Caki2 (cell line): ENCODE data around the gene CD19. TPM values are rescaled to one million over a fixed set of nuclear protein-coding genes. Genes with fewer than 3 reads are reported as not detected.
A peak's percentile ranks its signal among the peaks of the same experiment; 100 is the strongest.
"Not testable (repeated sequence)": the region's sequence is repeated elsewhere in the genome, so short reads cannot be mapped to it uniquely, and the experiment has no call there.

Experiments used
- DNase-seq: peaks from one replicate; pipeline ENCODE4 v3.0.0-alpha.2; 2015; ENCODE audit warnings: low read depth
- in situ Hi-C: cut with HindIII; loops from 2 replicates; pipeline ENCODE4 v1.10.0; 2016; ENCODE audit warnings: low sequenced_read_pairs, low pct_unique_long_range_greater_than_20kb, mixed read lengths
- total RNA-seq: library from RNA; depleted of rRNA; stranded (reverse); fragments of >200 nt; shearing (Covaris generic); gene quantifications from 2 replicates; pipeline ENCODE4 v1.2.3, GENCODE V29; 2014; ENCODE audit warnings: low replicate concordance

CD19 gene
- total RNA-seq, 1 experiment from 2014 or later: 0.37 TPM

DNA sequence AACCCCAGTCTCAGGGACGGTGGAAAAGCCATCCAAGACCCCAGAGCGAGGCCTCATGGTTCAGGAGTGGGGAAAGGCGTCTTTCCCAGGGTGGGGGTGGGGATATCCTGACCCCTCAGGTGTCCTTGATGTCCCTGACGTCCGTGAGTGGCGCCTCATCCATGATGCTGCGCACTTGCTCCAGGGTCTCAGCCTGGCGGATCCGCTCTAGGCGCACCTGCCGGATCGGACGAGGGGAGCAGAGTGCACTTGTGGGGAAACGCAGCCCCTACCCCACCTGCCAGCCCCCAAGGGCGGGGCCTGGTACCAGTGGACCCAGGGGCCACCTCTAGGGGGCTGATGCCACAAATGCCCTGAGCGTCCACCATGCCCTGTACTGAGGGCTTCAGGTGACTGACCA, 26.9 kb upstream of the CD19 start:
- in situ Hi-C loops: no loop called here
- no peak for DNase-seq

DNA sequence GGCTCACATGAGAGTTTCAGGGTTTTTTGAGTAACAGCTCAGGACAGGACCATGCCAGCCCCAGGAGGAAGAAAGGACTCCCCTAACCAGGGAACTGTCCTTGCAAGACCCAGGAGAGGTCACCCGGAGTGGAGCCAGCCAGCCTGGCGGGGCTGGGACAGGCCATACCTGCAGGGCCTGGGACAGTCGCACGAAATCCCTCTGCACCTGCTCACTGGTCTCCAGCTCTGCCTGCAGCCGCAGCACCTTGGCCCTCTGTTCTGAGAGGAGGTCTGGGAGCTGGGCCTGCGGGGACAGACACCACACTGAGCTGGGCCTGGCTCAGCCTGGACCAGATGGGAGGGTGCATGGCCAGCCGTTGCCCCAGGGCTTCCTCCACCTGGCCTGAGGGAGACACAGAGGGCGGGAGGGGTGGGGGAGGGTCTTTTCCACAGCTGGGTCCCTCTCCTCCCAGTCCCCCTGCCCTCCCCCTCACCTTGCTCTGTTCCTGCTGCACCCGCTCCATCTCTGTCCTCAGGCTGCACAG, 26.5 kb upstream of the CD19 start:
- in situ Hi-C loops: no loop called here
- DNase-seq: no peak

DNA sequence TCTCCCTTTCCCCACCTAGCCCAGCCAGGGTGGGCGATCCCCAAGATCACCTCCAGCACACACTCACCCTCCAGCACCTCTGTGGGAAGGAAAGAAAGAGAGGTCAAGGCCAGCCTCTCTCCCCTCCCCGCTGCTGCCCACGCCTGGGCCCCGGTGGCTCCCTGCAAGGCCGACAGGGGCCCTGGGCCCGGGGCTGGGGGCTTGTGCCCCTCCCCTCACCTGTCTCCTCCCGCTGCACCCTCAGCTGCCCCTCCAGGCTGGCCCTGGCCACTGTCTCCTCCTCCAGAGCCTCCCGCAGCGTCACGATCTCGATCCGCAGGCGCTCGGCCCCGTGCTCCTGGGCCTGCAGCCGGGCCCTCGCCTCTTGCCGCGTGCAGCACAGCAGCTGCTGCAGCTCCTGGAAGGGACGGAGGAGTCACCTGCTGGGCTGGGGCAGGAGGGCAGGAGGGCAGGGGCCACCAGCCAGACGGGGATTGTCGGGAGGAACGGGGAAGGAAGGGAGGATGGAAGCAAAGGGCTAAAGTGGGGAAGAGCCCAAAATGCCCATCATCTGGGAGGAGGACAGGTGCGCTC, 25.9 kb upstream of the CD19 start:
- in situ Hi-C loops: no loop called here
- DNase-seq: no peak

DNA sequence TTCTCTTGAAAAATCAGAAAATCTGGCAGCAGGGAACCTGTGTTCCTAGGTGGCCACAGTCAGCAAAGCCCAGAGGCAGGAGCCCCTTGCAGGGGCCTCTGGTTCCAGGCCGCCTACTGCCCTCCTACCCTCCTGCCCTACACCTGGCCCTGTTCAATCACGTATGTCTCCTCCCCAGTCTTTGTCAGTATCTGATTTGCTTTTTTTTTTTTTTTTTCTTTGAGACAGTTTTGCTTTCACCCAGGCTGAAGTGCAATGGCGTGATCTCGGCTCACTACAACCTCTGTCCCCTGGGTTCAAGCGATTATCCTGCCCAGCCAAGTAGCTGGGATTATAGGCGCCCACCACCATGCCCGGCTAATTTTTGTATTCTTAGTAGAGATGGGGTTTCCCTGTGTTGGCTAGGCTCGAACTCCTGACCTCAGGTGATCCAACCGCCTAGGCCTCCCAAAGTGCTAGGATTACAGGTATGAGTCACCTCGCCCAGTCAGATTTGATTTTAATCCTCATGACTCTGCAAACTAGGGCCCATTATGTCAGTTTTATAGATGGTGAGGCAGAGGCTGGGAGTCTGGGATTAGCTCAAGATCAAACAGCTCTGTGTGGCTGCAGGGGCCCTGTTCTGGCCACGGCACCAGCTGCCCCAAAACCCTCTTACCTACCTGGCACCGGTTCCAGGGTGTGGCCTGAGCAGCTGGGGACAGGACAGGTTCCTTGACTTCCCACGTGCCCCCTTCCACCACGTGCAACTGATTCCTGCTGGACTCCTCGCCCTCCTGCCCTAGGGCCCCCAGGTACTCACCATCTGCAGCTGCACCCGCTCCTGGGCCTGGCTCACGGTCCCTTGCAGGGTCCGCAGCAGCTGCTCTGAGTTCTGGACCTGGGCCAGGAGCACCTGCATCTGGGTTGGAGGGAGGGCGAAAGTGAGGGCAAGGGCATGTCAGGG, 21.4 kb upstream of the CD19 start:
- in situ Hi-C loops: no loop called here
- DNase-seq: peak; percentile 32

DNA sequence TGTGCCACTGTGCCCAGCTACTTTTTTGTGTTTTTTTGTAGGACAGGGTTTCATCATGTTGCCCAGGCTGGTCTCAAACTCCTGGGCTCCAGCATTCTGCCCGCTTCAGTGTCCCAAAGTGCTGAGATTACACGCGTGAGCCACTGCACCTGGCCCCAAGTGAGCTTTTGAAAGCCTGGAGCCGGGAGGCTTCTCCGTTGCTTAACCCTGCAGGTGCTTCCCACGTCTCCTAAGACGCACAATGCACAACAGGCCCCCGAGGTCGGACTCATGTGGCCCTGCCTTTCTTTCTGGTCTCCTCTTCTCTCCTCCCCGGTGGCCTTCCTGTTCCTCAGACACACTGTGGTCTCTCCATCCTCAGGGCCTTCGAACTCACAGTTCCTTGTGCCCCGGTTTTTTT, 19.2 kb upstream of the CD19 start:
- in situ Hi-C loops: no loop called here
- DNase-seq: no peak

DNA sequence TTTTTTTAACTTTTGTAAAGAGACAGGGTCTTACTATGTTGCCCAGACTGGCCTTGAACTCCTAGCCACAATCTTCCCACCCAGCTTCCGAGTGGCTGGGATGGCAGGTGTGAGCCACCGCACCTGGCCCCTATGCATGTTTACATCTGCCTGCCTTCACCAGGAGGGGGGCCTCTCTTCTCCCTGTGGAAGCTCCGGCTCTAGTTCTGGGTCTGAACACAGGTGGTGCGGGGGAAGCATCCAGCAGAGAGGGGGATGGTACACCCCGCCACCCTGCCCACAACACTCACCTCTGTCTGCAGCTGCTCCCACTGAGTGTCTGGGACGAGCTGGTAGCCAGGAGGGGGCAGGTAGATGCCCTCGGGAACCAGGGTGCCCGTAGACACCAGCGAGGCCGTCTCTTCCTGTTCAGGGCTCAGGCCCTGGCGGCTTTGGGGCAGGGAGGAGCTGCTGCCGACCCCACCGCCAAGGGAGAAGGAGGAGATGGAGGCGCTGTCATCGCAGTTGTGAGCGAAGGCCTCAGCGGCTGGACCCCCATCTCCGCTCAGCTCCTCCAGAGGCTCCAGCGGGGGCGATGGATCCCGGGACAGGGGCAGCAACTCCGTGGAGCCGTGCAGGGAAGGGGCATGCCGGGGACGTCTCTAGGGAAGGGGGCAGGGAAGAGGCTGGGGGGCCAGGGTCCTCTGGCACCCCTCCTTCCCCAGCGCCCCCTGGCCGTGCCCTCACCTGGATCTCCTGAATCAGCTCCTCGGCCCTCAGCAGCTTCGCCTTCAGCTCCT, 17.6 kb upstream of the CD19 start:
- no peak for DNase-seq
- in situ Hi-C loops: no loop called here

DNA sequence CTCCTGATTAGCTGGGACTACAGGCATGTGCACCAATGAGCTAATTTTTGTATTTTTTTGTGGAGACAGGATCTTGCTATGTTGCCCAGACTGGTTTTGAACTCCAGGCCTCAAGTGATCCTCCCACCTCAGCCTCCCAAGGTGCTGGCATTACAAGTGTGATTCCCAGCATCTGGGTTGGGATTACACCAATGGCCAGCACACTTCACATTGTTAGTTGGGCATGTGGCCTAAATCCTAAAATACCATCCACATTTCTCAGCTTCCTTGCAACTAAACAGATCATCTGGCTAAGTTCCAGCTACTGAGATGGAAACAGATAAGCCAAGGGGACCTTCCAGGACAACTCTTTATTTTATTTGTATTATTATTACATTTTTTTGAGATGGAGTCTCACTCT, 16.6 kb upstream of the CD19 start:
- no peak for DNase-seq
- in situ Hi-C loops: no loop called here

DNA sequence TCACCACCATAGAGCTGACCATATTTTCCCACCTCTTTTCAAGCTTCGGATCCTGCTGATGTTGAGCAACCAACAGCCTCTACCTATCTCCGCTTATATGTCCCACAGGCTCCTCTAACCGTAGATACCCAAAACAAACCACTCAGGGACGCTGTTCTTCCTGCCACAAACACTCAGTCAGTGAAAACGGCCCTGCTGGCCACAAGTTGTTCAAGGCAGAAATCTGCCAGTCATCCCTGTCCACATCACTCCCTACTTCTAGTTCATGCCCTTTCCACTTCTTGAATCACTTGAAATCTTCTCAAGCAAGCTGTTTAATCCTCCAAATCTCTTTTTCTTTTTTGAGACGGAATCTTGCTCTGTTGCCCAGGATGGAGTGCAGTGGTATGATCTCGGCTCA, 14.7 kb upstream of the CD19 start:
- in situ Hi-C loops: no loop called here
- no peak for DNase-seq

DNA sequence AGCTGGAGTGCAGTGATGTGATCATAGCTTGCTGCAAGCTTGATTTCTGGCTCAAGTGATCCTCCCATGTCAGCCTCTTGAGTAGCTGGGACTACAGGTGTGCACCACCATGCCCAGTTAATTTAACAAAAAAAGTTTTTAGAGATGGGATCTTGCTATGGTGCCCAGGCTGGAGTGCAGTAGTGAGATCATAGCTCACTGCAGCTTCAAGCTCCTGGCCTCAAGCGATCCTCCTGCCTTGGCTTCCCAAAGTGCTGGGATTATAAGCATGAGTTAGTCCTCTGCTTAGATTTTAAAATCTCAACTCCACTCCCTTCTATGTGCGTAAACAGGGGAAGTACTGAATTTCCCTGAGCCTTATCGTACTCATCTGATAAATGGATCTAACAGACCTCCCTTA, 13.1 kb upstream of the CD19 start:
- no peak for DNase-seq
- in situ Hi-C loops: no loop called here

DNA sequence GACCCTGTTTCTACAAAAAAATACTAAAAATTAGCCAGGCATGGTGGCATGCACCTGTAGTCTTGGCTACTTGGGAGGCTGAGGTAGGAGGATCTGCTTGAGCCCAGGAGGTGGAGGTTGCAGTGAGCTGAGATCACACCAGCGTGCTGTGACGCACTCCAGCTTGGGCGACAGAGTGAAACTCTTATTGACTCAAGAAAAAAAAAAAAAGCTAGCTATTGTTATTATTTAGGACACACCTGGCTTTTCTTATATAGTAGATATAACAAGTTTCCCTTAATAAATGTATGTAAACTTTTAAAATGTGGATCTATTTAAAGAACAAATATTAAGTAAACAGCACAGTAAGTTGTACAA, 8.6 kb upstream of the CD19 start:
- DNase-seq: no peak
- in situ Hi-C loops: no loop called here

DNA sequence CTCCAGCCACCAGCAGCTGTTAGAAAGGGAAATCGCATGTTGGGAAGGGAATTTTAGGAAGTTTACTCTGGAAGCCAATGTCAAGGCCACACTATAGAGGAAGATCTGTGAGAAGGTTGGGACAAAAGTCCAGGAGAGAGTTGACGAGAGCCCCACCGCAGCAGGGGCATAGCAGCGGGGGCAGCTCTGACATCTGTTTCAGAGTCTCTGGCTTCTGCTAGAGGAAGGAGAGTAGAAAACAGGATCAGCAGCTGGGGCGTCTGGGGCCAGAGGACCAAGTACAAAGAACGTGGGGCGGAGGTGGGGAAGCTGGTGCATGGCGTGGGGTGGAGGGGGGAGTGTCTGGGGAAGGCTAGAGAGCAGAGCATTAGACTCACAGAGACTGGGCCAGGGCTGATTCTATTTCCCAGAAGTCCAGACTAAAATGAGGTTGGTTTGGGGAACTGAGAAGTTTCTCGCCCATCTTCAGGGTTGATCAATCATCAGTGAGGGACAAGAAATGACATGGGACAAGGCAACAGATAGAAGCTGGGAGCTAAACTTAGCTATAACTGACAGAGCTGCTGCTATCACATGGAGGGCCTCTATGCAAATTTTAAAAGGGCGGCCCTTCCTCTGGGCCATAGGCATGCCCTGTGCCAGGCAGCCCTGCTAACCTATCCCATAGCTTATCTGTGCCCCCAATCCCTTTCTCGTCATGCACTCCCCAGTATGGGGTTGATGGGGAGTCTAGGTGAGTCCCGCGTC, 7.9 kb upstream of the CD19 start:
- in situ Hi-C loops: no loop called here
- DNase-seq: no peak

DNA sequence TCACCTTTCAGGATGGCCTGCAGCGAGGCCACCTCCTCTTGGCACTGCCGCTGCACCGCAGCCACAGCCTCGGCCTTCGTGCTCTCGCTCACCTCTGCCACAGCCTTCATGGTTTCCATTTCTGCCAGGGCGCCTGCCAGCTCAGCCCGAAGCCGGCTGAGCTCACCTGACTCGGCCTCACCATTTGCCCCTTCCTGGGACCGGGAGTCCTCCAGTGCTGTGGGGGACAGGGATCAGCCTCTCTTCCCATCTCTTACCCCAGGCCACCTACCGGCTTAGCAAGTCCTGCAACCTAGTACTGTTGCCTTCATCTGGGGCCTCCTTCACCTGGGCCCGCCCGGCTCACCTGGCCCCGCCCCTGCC, 7.4 kb upstream of the CD19 start:
- peak; percentile 10 for DNase-seq
- in situ Hi-C loops: no loop called here

DNA sequence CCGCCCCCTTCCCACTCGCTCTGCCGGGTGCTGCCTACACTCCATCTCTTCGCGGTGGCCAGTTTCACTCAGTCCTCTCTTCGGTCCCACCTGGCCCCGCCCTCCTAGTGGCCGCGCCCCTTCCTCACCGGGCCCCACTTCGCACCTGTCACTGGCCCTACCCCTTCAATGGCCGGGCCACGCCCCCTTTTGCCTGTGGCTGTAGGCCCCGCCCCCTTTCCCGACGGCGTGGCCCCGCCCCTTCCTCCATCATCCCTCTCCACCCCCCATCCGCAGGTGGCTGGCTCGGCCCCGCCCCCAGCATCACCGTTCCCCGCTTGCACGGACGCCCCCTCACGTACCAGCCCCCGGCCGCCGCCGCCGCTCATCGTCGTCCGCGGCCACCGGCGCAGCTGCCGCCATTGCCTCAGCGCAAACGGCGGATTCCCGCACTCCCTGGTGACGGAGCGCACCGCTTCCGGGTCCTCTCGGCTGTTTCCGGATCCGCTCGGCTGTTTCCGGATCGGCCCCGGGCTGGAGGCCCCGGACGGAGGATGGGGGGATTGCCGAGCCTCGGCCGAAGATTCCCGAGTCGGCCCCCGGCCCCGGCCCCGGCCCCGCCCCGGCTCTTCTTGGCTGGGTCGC, 6.9 kb upstream of the CD19 start, which contains the start of gene RABEP2:
TSS of gene RABEP2 (minus strand) at position 477 of the 624 bp plus-strand sequence. CDS start at position 402, 75 bp downstream.
- DNase-seq: peak; percentile 90
- in situ Hi-C loops: no loop called here

DNA sequence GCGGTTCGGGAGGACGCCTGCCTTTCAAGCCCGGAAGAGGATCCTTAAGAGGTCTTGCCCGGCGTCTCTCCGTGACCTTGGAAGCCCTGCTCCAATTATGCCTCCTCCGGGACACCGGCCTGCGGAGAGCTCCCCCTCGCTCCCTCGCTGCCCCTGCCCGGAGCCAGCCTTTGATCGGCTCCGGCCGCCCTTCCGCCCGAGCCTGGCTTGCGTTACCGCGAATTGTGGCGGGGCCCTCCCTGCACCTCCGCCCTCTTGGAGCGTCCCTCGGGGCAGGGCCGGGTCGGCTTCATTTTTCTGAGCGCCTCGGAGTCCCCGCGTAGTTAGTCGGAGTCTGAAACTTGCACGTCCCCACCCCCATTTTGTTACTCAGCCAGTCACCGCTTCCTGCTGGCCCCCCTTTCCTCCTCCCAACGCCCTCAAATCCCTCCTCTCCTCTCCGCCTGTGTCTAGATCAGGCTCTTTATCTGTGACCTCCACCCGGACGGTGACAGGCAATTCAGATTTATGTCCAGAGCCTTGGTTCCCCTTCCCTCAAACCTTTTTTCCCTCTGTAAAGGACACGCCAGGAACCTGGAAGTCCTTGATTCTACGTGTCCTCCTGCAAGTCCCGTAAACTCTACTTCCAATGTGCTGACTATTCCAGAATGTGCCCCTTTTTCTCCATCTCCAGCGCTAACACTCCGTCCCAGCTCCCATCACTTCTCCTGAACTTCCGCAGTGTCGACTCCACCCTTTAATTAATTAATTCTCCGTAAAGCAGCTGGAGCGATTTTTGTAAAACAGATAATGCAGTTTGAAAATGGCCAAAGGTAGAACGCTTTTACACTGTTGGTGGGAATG, 6.2 kb upstream of the CD19 start:
- peak; percentile 86 for DNase-seq
- in situ Hi-C loops: no loop called here

DNA sequence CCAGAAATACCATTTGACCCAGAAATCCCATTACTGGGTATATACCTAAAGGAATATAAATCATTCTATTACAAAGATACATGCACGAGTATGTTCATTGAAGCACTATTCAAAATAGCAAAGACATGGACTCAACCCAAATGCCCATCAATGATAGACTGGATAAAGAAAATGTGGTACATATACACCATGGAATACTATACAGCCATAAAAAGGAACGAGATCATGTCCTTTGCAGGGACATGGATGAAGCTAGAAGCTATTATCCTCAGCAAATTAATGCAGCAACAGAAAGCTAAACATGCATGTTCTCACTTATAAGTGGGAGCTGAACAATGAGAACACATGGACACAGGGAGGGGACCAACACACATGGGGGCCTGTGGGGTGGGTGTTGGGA, 5.5 kb upstream of the CD19 start:
- DNase-seq, in situ Hi-C loops: not testable (repeated sequence)

DNA sequence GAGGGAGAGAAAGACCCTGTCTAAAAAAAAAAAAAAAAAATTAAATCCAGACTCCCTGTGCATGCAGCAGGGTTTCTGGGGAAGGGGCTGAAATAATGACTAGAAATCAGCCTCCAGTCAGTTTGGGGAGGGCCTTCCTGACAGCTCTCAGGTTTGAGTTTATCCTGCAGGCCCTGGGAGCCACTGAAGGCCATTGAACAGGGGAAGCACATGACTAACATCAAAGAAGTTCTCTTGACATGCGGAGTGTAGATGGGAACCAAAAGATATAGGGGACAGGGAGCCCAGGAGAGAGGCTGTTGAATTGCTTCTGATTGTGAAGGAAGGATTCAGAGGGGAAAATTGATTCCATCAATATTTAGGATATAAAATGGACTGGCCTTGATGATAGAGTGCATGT, 4.0 kb upstream of the CD19 start:
- in situ Hi-C loops: no loop called here
- no peak for DNase-seq

DNA sequence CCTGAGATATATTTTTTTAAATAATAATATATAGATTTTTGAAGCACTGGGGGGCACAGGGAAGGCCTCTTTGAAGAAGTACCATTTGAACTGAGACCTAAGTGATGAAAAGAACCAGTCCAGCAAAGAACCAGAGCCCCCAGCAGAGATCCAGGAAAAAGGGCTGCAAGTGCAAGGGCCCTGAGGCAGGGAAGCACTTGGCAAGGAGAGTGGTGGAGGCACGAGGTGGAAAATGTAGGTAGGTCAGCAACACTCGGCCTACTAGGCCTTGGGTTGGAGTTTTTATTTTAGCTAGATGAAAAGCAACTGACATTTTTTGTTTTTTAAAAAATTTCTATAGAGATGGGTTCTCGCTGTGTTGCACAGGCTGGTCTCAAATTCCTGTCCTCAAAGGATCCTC, 1.6 kb upstream of the CD19 start:
- no peak for DNase-seq
- in situ Hi-C loops: no loop called here
